GM23338 (cell line): ENCODE data around the gene CLSTN2. TPM values are rescaled to one million over a fixed set of nuclear protein-coding genes. Genes with fewer than 3 reads are reported as not detected.

Experiments used
- ATAC-seq: fragments of 200-7000 bp; cut with Tn5 transposase; 3 replicates; pipeline ENCODE4 v1.9.1; 2020
- DNase-seq: peaks from one replicate; pipeline ENCODE4 v3.0.0-alpha.2; 2015; ENCODE audit warnings: low spot score
- H2AFZ ChIP-seq: fragments of 200-600 bp; sonication (generic); 2 replicates; pipeline ENCODE4 v1.8.0; 2016; ENCODE audit warnings: antibody characterized with exemption, mild to moderate bottlenecking, moderate library complexity
- H3F3A ChIP-seq: fragments of 200-600 bp; sonication (generic); replicated peaks from 2 replicates; pipeline ENCODE4 v1.8.0; 2017; ENCODE audit warnings: antibody characterized with exemption, mixed run types, low read depth
- H3K27ac ChIP-seq: fragments of 200-600 bp; sonication (generic); 2 replicates; pipeline ENCODE4 v1.6.1; 2016; ENCODE audit warnings: low read depth
- H3K27me3 ChIP-seq: fragments of 200-600 bp; sonication (generic); 2 replicates; pipeline ENCODE4 v1.8.0; 2016; ENCODE audit warnings: mild to moderate bottlenecking, mixed run types, moderate library complexity; ENCODE audit not compliant: insufficient read depth
- H3K36me3 ChIP-seq: fragments of 200-600 bp; sonication (generic); 2 replicates; pipeline ENCODE4 v1.8.0; 2016; ENCODE audit warnings: mild to moderate bottlenecking; ENCODE audit not compliant: insufficient read depth
- H3K4me1 ChIP-seq: fragments of 200-600 bp; sonication (generic); 2 replicates; pipeline ENCODE4 v1.8.0; 2016; ENCODE audit warnings: mild to moderate bottlenecking, moderate library complexity; ENCODE audit not compliant: insufficient read depth
- H3K4me2 ChIP-seq: fragments of 200-600 bp; sonication (generic); 2 replicates; pipeline ENCODE4 v1.7.1; 2017; ENCODE audit warnings: mixed run types
- H3K4me3 ChIP-seq: fragments of 200-600 bp; sonication (generic); 2 replicates; pipeline ENCODE4 v1.6.1; 2016; ENCODE audit warnings: mixed run types
- H3K79me2 ChIP-seq: fragments of 200-600 bp; sonication (generic); replicated peaks from 2 replicates; pipeline ENCODE4 v1.8.0; 2017; ENCODE audit warnings: mild to moderate bottlenecking; ENCODE audit not compliant: insufficient read depth
- H3K9me2 ChIP-seq: fragments of 200-600 bp; sonication (generic); 2 replicates; pipeline ENCODE4 v1.8.0; 2017; ENCODE audit not compliant: insufficient read depth
- H4K20me1 ChIP-seq: fragments of 200-600 bp; sonication (generic); replicated peaks from 2 replicates; pipeline ENCODE4 v1.8.0; 2017; ENCODE audit warnings: mild to moderate bottlenecking; ENCODE audit not compliant: insufficient read depth
- H3K27ac Mint-ChIP-seq: 2 replicates; pipeline ENCODE4 v1.8.0; 2020; ENCODE audit warnings: inconsistent platforms, mild to moderate bottlenecking, moderate library complexity, mixed read lengths
- H3K27me3 Mint-ChIP-seq: 3 replicates; pipeline ENCODE4 v1.8.0; 2022; ENCODE audit warnings: low read depth, mild to moderate bottlenecking, moderate library complexity, mixed read lengths, inconsistent platforms; ENCODE audit not compliant: insufficient read depth, poor library complexity
- H3K36me3 Mint-ChIP-seq: 3 replicates; pipeline ENCODE4 v1.8.0; 2021; ENCODE audit warnings: low read depth, mild to moderate bottlenecking, inconsistent platforms, moderate library complexity, mixed read lengths
- H3K4me1 Mint-ChIP-seq: 3 replicates; pipeline ENCODE4 v1.8.0; 2020; ENCODE audit warnings: mild to moderate bottlenecking, inconsistent platforms, mixed read lengths
- H3K4me3 Mint-ChIP-seq: 3 replicates; pipeline ENCODE4 v1.8.0; 2021; ENCODE audit warnings: moderate library complexity, mild to moderate bottlenecking, inconsistent platforms, mixed read lengths
- H3K9me3 Mint-ChIP-seq: 3 replicates; pipeline ENCODE4 v1.8.0; 2020; ENCODE audit warnings: moderate library complexity, mild to moderate bottlenecking, inconsistent platforms, mixed read lengths
- EZH2 ChIP-seq: fragments of 200-600 bp; sonication (generic); IDR thresholded peaks from one replicate; pipeline ENCODE4 v1.8.0; 2017; ENCODE audit warnings: antibody characterized with exemption, mild to moderate bottlenecking, low read depth; ENCODE audit not compliant: unreplicated experiment
- NANOG ChIP-seq: IDR thresholded peaks from 2 replicates; pipeline ENCODE4 v1.6.1; 2016; ENCODE audit warnings: antibody characterized with exemption, borderline replicate concordance
- ZNF114 ChIP-seq: fragments of 250-450 bp; sonication (Bioruptor Pico); IDR thresholded peaks from 2 replicates; pipeline ENCODE4 v1.5.0; 2020; ENCODE audit warnings: mild to moderate bottlenecking, moderate library complexity
- polyA plus RNA-seq: library from polyadenylated mRNA; unstranded; fragments of >200 nt; fragmentation: Nextera tagmentation; extraction: Ambion mirVana; gene quantifications from 2 replicates; pipeline ENCODE4 v1.2.1, GENCODE V29; 2016
- total RNA-seq: library from RNA; depleted of rRNA; stranded (reverse); fragments of >200 nt; shearing (Covaris generic); gene quantifications from 2 replicates; pipeline ENCODE4 v1.2.3, GENCODE V29; 2014
- TF ChIP-seq, protein P1 (sequence below), 2 experiments: fragments of 200-600 bp in 1 of 2; sonication (generic) in 1 of 2; conservative IDR thresholded peaks; 2 replicates each; pipeline versions ENCODE4 v1.5.1 to v1.6.1; 2016 to 2017; ENCODE audit warnings: antibody characterized with exemption in 2 of 2, low read depth in 2 of 2, mild to moderate bottlenecking in 2 of 2, moderate library complexity in 1 of 2
- TF ChIP-seq, protein P2 (sequence below): IDR thresholded peaks from one replicate; pipeline ENCODE4 v1.6.1; 2018; ENCODE audit warnings: antibody characterized with exemption; ENCODE audit not compliant: unreplicated experiment
- TF ChIP-seq, protein P3 (sequence below): IDR thresholded peaks from 2 replicates; pipeline ENCODE4 v1.6.1; 2016; ENCODE audit warnings: antibody characterized with exemption

The CLSTN2 gene
- total and polyA plus RNA-seq, 2 experiments from 2014 or later, result 0.11 to 0.83 TPM

DNA sequence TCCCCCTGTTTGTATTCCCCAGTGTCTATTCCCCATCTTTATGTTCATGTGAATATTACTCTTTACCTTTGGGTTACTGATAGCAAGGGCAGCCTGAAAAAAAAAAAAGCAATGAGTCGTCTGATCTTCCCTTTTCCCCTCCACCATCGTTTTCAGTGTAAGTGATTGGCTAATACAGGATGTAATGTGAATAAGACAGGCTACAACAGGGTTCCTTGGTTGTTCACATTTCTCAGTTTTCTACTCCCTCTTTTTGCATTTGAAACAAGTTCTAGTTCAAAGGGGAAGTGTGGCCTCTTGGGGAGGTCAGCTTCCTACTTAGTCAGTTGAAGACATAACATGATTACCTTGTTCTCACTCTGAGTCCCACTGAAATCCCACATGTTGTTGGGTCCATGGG lies 464.9 kb downstream of the CLSTN2 start:
- Mint-ChIP-seq H3K36me3 (no peaks in the 10 kb centered on the region), H3K9me3 (no peaks in the 10 kb centered on the region), H3K4me1 (peaks cover 6% of the 10 kb centered on the region), H3K27me3 (no peaks in the 10 kb centered on the region), H3K4me3 (no peak overlapping the region), H3K27ac (no peak overlapping the region)
- Histone ChIP-seq H2AFZ (peak overlapping the region; percentile 75; the same call in 1 of the 2 replicates), H3F3A (no peaks in the 10 kb centered on the region), H3K9me2 (peaks cover 9% of the 10 kb centered on the region; the same call in 1 of the 2 replicates), H3K36me3 (no peaks in the 10 kb centered on the region), H3K79me2 (no peaks in the 10 kb centered on the region), H4K20me1 (no peaks in the 10 kb centered on the region), H3K27ac (no peak overlapping the region), H3K4me1 (peaks cover 3% of the 10 kb centered on the region; the same call in 1 of the 2 replicates), H3K4me3 (no peak overlapping the region), H3K27me3 (no peaks in the 10 kb centered on the region), H3K4me2 (no peak overlapping the region)
- ATAC-seq (no peak), DNase-seq (no peak)
- TF ChIP-seq EZH2 (no peak), NANOG (no peak), ZNF114 (CRISPR knock-in tag) (no peak)

DNA sequence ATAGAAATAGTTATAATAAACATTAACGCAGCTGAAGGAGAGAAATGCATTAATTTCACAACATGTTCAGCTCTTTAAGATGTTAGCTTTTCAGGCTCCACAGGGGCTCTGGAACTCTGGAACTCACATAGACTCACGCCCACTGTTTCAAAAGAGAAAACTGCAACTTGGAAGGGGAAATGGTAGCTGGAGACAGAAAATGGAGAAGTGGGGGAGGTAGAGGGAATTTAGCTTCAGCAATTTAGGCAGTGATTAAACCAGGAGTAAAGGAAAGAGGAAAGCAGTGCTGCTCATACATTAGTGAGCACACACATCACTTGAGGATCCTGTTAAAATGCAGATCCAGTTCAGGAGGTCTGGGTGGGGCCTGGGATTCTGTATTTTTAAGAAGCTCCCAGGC lies 468.1 kb downstream of the CLSTN2 start:
- no peak for ATAC-seq
- TF ChIP-seq EZH2, result no peak
- TF ChIP-seq, protein P1, sequence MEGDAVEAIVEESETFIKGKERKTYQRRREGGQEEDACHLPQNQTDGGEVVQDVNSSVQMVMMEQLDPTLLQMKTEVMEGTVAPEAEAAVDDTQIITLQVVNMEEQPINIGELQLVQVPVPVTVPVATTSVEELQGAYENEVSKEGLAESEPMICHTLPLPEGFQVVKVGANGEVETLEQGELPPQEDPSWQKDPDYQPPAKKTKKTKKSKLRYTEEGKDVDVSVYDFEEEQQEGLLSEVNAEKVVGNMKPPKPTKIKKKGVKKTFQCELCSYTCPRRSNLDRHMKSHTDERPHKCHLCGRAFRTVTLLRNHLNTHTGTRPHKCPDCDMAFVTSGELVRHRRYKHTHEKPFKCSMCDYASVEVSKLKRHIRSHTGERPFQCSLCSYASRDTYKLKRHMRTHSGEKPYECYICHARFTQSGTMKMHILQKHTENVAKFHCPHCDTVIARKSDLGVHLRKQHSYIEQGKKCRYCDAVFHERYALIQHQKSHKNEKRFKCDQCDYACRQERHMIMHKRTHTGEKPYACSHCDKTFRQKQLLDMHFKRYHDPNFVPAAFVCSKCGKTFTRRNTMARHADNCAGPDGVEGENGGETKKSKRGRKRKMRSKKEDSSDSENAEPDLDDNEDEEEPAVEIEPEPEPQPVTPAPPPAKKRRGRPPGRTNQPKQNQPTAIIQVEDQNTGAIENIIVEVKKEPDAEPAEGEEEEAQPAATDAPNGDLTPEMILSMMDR (conservative IDR thresholded peaks at IDR 0.05; ENCODE audit: low read depth in 2 of 2), result no peak
- TF ChIP-seq, protein P2, sequence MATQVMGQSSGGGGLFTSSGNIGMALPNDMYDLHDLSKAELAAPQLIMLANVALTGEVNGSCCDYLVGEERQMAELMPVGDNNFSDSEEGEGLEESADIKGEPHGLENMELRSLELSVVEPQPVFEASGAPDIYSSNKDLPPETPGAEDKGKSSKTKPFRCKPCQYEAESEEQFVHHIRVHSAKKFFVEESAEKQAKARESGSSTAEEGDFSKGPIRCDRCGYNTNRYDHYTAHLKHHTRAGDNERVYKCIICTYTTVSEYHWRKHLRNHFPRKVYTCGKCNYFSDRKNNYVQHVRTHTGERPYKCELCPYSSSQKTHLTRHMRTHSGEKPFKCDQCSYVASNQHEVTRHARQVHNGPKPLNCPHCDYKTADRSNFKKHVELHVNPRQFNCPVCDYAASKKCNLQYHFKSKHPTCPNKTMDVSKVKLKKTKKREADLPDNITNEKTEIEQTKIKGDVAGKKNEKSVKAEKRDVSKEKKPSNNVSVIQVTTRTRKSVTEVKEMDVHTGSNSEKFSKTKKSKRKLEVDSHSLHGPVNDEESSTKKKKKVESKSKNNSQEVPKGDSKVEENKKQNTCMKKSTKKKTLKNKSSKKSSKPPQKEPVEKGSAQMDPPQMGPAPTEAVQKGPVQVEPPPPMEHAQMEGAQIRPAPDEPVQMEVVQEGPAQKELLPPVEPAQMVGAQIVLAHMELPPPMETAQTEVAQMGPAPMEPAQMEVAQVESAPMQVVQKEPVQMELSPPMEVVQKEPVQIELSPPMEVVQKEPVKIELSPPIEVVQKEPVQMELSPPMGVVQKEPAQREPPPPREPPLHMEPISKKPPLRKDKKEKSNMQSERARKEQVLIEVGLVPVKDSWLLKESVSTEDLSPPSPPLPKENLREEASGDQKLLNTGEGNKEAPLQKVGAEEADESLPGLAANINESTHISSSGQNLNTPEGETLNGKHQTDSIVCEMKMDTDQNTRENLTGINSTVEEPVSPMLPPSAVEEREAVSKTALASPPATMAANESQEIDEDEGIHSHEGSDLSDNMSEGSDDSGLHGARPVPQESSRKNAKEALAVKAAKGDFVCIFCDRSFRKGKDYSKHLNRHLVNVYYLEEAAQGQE, result no peak
- TF ChIP-seq, protein P3, sequence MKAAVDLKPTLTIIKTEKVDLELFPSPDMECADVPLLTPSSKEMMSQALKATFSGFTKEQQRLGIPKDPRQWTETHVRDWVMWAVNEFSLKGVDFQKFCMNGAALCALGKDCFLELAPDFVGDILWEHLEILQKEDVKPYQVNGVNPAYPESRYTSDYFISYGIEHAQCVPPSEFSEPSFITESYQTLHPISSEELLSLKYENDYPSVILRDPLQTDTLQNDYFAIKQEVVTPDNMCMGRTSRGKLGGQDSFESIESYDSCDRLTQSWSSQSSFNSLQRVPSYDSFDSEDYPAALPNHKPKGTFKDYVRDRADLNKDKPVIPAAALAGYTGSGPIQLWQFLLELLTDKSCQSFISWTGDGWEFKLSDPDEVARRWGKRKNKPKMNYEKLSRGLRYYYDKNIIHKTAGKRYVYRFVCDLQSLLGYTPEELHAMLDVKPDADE, result no peak
- no peak overlapping the region for H2AFZ ChIP-seq
- no peak overlapping the region for H3K4me3 ChIP-seq
- Mint-ChIP-seq H3K36me3 (no peaks in the 10 kb centered on the region), H3K27me3 (no peaks in the 10 kb centered on the region), H3K27ac (no peak overlapping the region), H3K9me3 (no peaks in the 10 kb centered on the region), H3K4me3 (no peak overlapping the region), H3K4me1 (peaks cover 6% of the 10 kb centered on the region)
- no peak for DNase-seq
- no peaks in the 10 kb centered on the region for H3K79me2 ChIP-seq
- peaks cover 3% of the 10 kb centered on the region; the same call in 1 of the 2 replicates for H3K4me1 ChIP-seq
- H3K27ac ChIP-seq, result no peak overlapping the region
- H4K20me1 ChIP-seq, result no peaks in the 10 kb centered on the region
- no peaks in the 10 kb centered on the region for H3F3A ChIP-seq
- no peak overlapping the region for H3K4me2 ChIP-seq
- no peaks in the 10 kb centered on the region for H3K36me3 ChIP-seq
- H3K27me3 ChIP-seq, result no peaks in the 10 kb centered on the region
- H3K9me2 ChIP-seq, result peaks cover 16% of the 10 kb centered on the region
